Measurements from ENCODE around the gene C19orf85. TPM values are rescaled to one million over a fixed set of nuclear protein-coding genes. Genes with fewer than 3 reads are reported as not detected.
A peak's percentile ranks its signal among the peaks of the same experiment; 100 is the strongest.
"Not testable (repeated sequence)": the region's sequence is repeated elsewhere in the genome, so short reads cannot be mapped to it uniquely, and the experiment has no call there.

The C19orf85 gene
- polyA plus RNA-seq, 12 donors: not detected

DNA sequence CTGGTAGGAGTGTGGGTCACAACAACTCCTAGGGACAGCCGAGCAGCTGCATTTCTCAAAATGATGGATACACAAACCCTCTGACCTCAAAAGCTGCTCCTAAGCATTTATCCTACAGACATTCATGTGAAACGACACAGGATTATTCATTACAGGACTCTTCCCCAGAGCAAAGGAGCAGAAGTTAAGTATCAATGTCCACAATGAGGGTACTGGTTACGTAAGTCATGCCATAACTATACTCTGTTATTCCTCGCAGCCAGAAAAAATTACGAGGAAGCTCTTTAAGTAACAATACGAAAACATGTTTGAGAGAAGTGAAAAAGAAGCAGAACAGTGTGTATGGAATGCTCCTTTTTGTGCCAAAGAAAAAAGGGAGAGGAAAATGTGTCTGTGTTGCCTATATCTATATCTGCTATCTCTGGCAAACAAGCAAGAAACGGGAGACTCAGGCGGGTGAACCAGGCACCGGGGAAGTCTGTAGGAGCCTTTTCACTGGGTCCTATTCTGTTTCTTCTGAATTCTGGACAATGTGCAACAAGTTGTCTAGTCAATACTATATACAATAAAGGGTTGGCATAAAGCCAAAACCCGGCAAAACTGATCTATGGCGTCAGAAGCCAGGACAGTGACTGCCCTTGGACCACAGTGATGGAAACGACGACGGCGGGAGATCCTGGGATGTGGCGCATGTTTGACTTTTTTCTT lies 4.4 kb downstream of the C19orf85 start:
- peak; percentile 53 for DNase-seq

DNA sequence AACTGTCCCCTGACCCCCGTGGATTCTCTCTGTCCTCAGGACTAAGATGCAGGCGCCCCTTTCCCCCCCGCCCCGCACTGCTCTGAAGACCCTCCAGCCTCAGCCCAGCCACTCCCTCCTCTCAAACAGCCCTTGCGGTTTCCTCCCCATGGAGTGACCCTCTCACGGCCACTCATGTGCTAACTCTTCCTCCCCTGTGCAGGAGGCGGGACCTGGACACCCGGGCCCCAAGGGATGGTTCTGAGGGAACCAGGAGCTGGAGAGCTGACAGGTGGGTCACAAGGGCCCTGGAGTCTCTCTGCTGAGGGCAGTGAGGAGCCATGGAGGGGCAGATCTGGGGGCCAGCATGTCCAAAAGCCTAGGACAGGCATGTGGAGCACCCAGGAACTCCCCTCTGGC lies 5.0 kb downstream of the C19orf85 start:
- DNase-seq: no peak

DNA sequence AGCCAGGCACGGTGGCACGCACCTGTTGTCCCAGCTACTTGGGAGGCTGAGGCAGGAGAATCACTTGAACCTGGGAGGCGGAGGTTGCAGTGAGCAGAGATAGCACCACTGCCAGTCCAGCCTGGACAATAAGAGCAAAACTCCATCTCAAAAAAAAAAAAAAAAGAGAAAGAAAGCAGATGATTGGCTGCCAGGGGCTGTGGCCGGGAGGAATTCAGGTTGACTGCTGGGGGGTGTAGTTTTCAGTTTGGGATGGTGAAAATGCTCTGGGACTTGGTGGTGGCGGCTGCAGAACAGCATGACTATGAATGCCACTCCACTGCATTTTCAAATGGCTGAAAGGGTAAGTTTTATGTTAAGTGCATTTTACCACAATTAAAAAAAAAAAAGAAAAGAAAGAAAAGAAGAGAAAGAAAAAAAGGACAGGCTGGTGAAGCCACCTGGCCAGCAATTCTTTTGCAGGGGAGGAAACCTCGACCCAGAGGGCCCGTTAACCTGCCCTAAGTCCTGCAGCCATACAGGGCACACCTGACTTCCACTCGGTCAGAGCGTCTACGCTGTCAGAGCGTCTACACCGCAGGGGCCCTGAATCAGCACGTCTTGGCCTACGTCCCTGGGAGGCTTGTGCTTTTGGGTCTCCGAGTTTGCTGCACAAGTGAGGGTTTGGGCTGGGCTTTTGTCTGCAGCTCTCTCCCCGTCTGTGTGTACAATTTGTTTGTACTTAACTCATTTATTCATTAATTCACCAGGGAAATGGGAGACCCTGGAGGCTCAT lies 6.7 kb downstream of the C19orf85 start:
- DNase-seq: no peak

DNA sequence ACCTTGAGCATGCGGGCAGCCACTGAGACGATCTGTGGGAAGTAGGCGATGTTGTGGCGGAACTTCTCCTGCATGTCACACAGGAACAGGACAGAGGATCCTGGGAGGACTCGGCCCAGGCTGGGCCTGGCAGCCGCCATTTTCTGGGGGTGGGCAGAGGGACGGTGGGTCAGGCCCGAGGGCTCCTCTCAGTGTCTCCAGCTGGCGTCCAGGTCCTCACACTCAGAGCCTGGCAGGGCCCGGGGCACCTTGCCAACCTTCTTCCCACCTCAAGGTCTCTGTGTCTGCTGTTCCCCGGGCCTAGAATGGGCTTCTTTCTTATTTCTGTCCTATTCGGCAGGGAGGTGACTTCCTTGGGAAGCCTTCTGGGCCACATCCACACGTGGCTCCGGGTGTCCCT lies 8.2 kb downstream of the C19orf85 start:
- no peak for DNase-seq

DNA sequence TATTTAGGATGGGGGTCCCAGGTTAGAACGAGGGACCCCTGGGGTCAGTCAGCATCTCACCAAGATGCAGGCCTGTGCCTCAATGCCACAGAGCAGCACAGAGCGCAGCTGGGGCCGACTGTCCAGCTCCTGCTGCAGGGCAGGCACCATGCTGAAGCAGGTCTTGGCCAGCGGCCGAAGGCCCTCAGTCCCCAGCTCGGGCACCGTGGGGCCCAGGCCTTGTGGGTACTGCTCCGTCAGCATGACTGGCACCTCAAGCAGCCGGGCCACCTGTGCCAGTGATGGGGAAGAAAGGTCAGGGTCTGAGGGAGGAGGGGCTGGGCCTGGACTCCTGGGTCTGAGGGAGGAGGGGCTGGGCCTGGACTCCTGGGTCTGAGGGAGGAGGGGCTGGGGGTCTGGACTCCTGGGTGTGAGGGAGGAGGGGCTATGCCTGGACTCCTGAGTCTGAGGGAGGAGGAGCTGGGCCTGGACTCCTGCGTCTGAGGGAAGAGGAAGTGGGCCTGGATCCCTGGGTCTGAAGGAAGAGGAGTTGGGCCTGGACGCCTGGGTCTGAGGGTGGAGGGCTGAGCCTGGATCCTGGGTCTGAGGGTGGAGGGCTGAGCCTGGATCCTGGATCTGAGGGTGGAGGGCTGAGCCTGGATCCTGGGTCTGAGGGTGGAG lies 8.8 kb downstream of the C19orf85 start:
- DNase-seq: no peak

DNA sequence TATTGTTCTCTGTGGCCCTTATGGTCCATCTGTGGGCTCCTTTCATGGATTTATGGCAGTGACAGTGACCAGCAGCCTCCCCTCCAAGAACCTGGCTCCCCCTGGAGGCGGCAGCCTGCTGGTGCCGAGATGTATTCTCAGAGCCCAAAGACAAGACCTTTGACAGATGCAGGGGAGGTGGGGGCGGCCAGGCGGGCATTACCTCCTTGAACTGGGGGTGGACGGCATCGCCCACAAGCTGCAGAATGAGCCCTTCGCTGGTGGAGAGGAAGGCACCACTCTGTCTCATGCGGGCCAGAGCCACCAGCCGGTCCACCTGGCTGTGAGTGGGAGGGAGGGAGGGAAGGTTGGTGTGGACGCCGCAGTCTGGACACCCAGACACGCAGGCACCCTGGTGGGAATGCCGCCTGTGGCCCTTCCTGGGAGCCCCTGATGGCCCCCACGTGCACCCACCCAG lies 9.7 kb downstream of the C19orf85 start:
- no peak for DNase-seq

DNA sequence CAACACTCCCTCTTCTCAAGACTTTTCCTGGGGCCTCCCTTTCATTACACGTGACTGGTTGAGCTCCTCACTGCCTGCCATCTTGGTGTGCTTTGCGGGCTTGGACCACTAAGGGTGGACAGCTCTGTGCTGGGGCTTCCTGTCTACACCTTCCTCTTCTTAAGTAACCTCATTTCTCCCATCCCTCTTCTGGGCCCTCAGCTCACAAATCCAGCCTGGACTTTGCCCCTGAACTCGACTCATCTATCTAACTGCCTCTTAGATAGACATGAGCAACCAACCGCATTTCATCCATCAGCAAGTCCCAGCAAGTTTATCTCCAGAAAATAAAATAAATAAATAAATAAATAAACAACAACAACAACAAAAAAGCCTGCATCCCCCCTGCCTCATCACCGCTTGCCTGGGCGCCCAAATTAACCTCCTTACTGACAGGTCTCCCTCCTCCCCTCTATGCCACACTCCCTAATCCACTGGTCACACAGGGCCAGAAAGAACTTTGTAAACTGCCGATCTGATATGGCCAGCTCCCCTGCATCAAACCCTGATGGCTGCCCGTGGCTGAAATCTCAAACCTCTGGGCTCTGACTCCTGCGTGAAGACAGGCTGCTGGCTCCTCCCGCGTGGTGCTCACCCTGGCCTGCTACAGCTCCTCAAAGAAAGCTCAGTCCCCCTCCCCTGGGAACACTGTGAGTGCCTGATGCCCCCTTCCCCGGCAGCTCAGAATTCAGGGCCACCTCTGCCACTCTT lies 10.9 kb downstream of the C19orf85 start:
- DNase-seq: no peak

DNA sequence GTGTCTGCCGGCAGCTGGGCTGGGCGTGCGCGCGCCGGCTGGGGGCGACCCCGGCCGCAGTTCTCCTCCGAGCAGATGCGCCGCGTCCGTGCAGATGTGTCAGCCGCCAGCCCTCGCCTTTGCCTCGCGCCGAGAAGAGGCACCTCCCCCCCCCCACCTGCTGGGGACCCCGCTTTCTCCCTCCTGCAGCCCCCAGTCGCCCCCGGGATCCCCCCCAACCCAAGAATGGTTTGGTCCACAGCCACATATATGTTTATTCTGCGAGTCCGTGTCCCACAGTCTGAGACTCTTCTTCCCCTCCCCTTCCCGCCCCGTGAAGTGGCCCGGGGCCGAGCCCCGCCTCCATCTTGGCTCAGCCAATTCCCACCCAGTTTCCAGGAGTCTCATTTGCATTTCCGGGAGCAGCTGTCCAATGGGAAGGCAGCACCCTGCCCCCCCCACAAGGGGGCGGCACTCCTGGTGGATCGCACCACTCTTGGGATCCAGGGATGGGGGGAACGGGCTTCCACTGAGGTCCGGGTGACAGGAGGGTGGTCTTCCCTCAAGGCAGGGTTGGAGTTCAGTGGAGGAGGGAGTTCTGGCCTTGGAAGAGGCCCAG lies 11.7 kb downstream of the C19orf85 start:
- DNase-seq: peak; percentile 92

DNA sequence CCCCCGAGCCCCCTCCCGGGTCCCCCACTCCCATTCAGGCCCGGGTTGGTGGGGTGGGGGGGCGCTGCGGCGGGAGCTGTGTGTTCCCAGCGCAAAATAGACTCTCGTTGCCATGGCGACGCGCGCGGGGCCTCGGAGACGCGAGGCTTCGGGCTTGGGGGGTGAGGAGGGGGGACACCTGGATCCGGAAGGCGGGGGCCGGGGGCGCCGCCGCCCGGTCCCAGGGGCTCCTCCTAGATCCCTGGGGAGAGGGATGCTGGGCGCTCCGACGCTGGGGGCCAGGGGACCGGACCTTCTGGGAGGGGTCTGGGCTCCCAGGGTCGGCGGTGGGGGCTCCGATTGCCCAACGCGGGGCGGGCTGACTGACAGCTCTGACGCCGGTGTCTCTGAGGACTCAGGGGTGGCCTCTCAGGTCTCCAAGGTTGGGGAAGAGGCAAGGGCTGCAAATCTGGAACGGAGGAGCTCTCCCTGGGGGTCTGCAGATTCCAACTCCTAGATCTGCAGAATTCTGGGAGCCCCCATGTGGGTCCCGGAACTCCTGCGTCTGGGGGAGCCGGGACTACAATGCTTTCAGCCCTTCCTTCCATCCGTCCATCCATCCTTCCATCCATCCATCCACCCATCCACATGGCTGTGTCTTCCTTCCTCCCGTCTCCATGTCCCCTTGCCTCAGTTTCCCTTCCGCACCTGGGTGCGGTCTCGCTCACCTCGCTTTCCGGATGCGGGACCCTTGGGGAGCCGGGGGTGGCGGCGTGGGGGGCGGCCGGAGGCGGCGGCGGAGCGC lies 12.4 kb downstream of the C19orf85 start:
- no peak for DNase-seq

DNA sequence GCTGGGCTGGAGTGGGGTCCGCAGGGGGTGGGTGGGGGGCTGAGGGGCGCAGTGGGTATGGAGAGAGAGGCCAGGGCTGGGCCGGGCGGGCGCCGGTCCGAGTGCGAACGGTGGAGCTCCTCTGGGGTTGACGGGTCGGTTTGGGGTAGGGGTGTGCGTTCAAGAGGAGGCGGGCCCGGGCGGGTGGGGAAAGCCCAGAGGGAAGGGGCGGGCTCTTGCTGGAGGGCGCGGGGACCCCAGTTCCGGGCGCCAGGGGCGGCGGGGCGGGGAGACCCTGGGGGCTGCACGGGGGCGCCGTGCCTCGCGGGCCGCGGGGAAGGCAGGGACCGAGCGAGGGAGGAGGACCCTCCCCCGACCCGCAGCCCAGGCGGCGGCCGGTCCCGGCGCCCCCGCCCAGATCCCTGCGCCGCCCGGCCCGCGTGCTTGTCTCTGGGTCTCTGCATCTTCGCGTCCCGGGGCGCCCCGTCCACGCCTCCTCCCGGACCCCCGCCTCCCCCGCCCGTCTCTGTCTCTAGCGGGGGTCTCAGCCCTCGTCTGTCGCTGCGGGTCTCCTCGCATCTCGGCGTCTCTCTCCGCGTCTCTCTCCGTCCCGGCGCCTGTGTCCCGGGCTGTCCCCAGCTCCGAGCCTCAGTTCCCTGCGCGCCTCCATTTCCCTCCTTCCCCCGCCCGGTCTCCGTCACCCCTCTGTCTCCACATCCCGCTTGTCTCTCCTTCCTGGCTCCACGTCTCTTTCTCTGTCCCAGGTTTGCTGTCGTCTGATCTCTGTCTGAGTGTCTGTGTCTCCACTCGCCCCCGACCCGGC lies 13.2 kb downstream of the C19orf85 start:
- DNase-seq: no peak

DNA sequence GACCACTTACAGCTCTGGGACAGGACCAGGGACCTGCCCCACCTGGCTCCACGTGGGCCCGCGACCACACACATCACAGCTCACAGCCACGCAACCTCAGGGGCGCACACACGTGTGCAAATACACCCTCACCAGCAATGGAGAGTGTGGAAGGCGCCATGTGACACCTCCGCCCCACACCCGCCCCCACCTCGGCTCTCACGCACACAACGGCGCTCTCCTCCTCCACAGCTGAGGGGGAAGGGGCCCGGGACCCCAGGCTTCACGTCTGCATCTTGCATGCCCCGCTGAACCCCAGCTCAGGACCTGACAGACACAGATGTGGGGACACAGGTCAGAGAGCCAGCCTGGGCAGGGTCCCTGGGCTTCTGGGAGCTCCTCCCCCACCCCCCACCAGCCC lies 15.1 kb downstream of the C19orf85 start:
- no peak for DNase-seq

DNA sequence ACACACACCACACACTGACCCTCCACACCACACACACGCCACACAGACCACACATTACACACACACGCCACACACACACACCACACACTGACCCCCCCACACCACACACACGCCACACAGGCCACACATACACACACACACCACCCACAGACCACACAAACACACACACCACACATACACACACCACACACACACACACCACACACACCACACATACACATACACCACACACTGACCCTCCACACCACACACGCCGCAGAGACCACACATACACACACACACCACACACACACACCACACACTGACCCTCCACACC lies 16.4 kb downstream of the C19orf85 start:
- DNase-seq: not testable (repeated sequence)

DNA sequence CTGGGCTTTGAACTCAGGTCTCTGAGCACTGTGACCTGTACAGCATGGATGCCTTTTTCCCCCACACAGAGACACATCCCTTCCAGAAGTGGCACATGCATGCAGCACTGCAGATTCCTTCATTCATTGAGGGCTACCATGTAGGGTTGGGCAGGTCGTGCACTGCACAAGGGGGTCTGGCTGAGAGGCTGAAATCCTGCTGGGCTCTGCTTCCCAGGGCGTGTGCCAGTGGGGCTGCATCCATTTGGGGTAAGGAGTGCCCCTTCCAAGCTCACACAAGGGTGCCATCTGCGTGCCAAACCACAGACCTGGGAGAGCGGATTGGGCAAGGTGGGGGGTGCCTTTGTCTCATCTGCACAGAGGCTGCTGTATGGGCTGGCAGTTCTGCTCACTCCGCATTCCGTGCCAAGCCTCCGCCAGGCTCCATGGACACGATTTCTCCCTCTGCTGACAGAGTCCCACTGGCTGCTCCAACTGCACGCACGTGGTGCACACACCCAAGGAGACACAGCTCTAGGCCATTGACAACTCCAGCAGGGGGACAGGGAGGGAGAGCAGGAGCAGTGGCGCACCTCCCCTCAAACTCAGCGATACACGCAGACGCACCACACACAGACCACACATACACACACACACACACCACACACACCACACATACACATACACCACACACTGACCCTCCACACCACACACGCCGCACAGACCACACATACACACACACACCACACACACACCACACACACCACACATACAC lies 17.0 kb downstream of the C19orf85 start:
- no peak for DNase-seq

DNA sequence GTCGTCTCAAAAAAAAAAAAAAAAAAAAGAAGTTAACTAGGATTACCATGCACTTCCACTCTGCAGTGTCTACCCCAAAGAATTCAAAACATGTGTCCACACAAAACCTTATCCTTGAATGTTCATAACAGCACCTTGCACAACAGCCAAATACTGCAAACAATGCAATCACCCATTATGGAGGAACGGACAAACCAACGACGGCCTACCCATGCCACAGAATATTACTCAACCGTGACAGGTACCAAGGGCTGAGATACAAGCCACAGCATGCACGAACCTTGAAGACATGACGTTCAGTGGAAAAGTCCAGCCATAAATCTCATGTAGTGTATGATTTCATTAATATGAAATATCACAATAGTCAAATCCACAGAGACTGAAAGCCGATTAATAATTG lies 18.5 kb downstream of the C19orf85 start:
- no peak for DNase-seq

DNA sequence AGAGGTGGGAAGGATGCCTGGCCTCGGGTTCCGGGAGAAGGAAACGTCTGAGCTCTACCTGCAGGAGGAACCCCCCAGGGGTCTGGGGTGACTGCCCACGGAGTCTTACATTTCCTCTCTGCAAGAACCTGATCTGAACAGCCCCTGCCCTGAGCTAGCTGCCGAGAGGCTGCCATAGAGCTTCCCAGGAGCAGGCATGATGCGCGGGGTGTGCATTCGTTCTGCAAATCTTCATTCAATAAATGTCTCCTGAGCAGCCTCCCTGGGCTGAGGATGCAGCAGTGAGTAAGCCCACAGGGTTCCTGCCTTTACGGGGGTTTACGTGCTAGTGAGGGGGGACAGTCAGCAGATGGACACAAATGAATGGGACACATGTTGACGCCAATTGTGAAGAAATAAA lies 19.9 kb downstream of the C19orf85 start:
- no peak for DNase-seq

DNA sequence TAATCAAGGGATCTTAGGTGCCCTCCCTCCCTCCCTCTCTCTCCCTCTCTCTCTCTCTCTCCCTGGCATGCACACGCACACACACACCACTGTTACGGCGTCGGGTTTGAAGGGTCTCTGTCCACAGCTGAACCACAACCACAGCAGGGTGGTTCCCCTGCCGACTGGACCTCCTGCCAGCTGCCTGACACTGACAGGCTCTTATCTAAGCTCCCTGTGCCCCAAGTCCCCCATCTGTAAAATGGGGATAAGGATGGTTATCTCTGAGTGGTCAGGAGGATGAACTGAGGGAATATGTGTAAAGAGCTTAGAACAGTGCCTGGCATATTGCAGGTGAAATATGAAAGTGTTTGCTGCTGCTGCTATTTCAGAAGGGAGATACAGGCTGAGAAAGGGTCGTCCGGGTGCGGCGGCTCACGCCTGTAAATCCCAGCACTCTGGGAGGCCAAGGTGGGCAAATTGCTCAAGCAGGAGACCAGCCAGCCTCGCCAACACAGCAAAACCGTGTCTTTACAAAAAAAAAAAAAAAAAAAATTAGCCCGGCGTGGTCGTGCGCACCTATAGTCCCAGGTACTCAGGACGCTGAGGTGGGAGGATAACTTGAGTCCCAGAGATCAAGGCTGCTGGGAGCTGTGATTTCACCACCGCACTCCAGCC lies 20.6 kb downstream of the C19orf85 start:
- DNase-seq: no peak

DNA sequence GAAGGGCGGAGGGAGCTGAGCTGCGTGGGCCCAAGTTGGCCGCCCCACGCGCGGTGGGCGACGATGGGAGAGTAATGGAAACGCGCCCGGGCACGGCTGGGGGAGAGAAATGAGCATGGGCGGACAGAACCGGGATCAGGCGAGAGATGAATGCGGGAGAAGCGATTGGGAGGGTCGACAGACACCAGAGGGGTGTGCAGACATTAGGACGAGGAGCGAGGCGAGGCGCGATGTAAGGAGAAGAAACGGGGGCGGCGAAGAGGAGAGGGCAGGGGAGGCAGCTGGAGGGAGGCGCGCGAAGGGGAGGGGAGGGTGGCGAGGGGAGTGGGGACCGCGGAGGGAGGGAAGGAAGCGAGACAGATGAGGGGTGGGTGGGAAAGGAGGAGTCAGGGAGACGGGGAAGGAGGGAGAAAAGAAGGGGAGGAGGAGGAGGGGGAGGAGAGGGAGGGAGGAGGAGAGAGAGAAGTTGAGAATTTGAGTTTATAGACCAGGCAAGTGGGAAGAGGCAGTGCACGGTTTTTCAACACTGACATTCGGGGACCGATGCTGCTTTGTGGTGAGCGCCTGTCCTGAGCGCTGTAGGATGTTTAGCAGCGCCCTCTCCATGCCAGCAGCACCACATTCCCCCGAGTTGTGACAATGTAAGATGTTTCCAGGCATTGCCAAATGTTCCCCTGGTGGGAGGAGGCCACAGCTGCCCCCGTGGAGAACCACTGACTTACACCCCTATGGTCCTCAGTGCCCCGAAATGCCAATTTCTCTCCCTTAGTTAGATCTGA lies 21.3 kb downstream of the C19orf85 start, which contains the start of gene SHISA7:
Gene SHISA7 (minus strand): TSS at position 256 of the 779 bp plus-strand sequence. CDS start 437 bp downstream, outside the sequence.
- DNase-seq: no peak

All from muscle of arm (tissue), 12 donors.